HG03097 (cell line): ENCODE measurements around the gene CHGA.

Source experiments
- ATAC-seq: cut with Tn5 transposase; IDR thresholded peaks from one replicate; pipeline ENCODE4 v1.9.1; 2021; ENCODE audit not compliant: unreplicated experiment, low FRiP score

The CHGA gene

GRCh38 chr14:92974541-92975345 is 51.8 kb downstream of the CHGA start:
- ATAC-seq: no peak

GRCh38 chr14:92976268-92976667 is 53.3 kb downstream of the CHGA start:
- ATAC-seq: no peak

GRCh38 chr14:92978229-92979021 is 55.5 kb downstream of the CHGA start:
- no peak for ATAC-seq

- ATAC-seq: no peak
Measured at GRCh38 chr14:92980866-92981265, 57.9 kb downstream of the CHGA start.

GRCh38 chr14:92981726-92982125 is 58.8 kb downstream of the CHGA start:
- no peak for ATAC-seq

- ATAC-seq: no peak
Measured at GRCh38 chr14:92982956-92983355, 60.0 kb downstream of the CHGA start.

- ATAC-seq: no peak
Measured at GRCh38 chr14:92984082-92984788, 61.3 kb downstream of the CHGA start.
